ENCODE measurements around the gene TP53RK.

DNA sequence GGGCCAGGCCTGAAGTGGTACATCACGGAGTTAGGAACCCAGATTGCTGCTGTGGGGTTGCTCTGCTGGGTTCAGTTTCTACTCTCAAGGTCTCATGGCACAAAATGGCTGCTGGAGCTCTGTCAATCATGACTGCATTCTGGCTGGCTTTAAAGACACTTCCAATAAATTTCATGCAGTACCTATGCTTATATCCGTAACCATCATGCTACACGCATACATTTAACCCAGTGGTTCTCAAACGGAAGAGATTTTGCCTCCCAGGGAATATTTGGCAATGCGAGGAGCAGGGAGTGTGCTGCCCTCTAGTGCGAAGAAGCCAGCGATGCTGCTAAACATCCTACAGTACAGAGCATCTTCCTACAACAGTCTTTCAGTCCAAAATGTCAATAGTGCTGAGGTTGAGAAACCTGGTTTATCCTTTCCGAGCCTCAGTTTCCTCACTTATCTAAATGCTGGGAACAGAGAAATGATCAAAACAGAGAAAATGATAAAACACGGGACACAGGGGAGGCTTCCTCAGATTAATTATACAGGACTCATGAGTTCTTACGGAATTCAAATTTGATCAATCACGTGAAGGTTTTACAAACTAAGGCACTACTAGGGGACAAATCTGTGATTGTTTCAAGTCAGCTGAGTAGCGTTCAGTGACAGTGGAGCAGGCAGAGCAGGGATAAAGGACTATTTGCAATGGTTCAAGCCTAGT, 10.6 kb upstream of the TP53RK start:
- TF ChIP-seq POLR2A (IDR thresholded peaks at IDR 0.05; ENCODE audit: low read depth, low read length), result no peak
- no peak for TF ChIP-seq POLR2AphosphoS5 (IDR thresholded peaks at IDR 0.05; ENCODE audit: low read depth, low read length)
- no peak for TF ChIP-seq TAF1 (IDR thresholded peaks at IDR 0.05; ENCODE audit: low read depth, low read length)
- no peak for TF ChIP-seq POU2F2 (IDR thresholded peaks at IDR 0.05; ENCODE audit: low read depth, low read length)
